Upper lobe of right lung (tissue), 1 donor: Measurements from ENCODE around the gene FMNL2. TPM values are rescaled to one million over a fixed set of nuclear protein-coding genes. Genes with fewer than 3 reads are reported as not detected.

Source experiments
- ATAC-seq: fragments of 200-7000 bp; cut with Tn5 transposase; one replicate; pipeline ENCODE4 v1.9.1; 2020; ENCODE audit warnings: mild to moderate bottlenecking, moderate library complexity
- DNase-seq: peaks from one replicate; pipeline ENCODE4 v3.0.0-alpha.2; 2020
- H3K27ac ChIP-seq: fragments of 200-600 bp; one replicate; pipeline ENCODE4 v1.8.0; 2022
- H3K27me3 ChIP-seq: fragments of 200-600 bp; one replicate; pipeline ENCODE4 v1.8.0; 2022; ENCODE audit warnings: mild to moderate bottlenecking
- H3K36me3 ChIP-seq: fragments of 200-600 bp; one replicate; pipeline ENCODE4 v1.8.0; 2022
- H3K4me1 ChIP-seq: fragments of 200-600 bp; one replicate; pipeline ENCODE4 v1.8.0; 2022
- H3K4me3 ChIP-seq: fragments of 200-600 bp; one replicate; pipeline ENCODE4 v1.8.0; 2022; ENCODE audit warnings: mild to moderate bottlenecking
- H3K9me3 ChIP-seq: fragments of 200-600 bp; one replicate; pipeline ENCODE4 v1.8.0; 2022
- CTCF ChIP-seq: fragments of 200-600 bp; IDR thresholded peaks from one replicate; pipeline ENCODE4 v1.8.0; 2022; ENCODE audit warnings: antibody characterized with exemption
- intact Hi-C: fragments of 100-400 bp; cut with DNase I; formaldehyde crosslinking; loops from one replicate; pipeline ENCODE4 v1.11.0; 2022
- total RNA-seq: library from RNA; stranded (reverse); fragmentation: NEBNext Ultra II Directional; extraction: Animal tissue kit (Norgen Biotek cat#: 25700); gene quantifications from one replicate; pipeline ENCODE4 v1.2.1, GENCODE V29; 2021
- donor health status: DM: no; HTN: yes; CAD: no; lungs with severe emphysema.

The FMNL2 gene
- total RNA-seq, 1 donor from 2014 or later: 69.5 TPM

GRCh38 chr2:152367547-152368390, 32.8 kb downstream of the FMNL2 start:
- no peaks in the 10 kb centered on the region for H3K27me3 ChIP-seq
- intact Hi-C loops: no loop called here
- peaks cover 7% of the 10 kb centered on the region for H3K4me1 ChIP-seq
- H3K9me3 ChIP-seq: no peaks in the 10 kb centered on the region
- DNase-seq: no peak
- no peak overlapping the region for H3K27ac ChIP-seq
- no peaks in the 10 kb centered on the region for H3K36me3 ChIP-seq
- TF ChIP-seq CTCF: no peak
- ATAC-seq: no peak
- H3K4me3 ChIP-seq: no peak overlapping the region

DNA sequence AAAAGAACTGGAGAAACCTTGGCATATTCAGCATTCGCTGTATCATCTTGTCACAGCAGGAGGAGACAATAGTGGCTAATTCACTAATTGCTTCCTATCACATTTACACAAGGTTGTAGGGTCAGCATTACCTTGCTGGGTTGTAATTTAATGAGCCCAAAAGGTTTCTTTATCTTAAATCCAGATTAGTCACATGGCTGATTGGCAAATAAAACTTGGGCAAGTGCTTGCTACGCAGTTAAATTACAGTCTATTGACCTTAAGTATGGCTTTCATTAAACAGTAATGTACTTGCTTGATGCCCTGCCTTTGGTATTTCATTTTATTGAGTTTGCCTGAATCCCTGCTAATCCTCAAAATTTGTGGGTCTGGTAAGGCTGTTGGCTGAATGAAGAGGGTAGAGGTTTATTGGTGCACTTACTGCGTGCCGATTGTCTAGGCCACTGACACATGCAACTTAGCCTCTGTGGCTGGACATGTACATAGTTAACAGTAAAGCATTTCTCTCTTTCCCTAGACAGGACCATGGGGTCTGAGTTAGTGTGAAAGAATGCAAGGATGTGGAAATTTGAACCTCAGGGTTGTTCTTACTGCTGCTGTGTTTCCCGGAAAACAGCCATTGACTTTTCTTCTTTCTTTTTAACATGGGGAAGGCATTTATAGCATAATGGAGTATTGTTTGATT, 34.3 kb downstream of the FMNL2 start:
- intact Hi-C loops: no loop called here
- DNase-seq: no peak
- Histone ChIP-seq H3K36me3 (no peaks in the 10 kb centered on the region), H3K27ac (no peak overlapping the region), H3K4me3 (no peak overlapping the region), H3K27me3 (no peaks in the 10 kb centered on the region), H3K9me3 (no peaks in the 10 kb centered on the region), H3K4me1 (peaks cover 7% of the 10 kb centered on the region)
- TF ChIP-seq CTCF: no peak
- ATAC-seq: no peak

GRCh38 chr2:152370783-152371182, 35.8 kb downstream of the FMNL2 start:
- Histone ChIP-seq H3K36me3 (no peaks in the 10 kb centered on the region), H3K9me3 (no peaks in the 10 kb centered on the region), H3K27me3 (no peaks in the 10 kb centered on the region), H3K4me1 (peaks cover 7% of the 10 kb centered on the region), H3K27ac (no peak overlapping the region), H3K4me3 (no peak overlapping the region)
- peak; percentile 77 for ATAC-seq
- TF ChIP-seq CTCF: no peak
- DNase-seq: no peak
- intact Hi-C loops: no loop called here

- no peak overlapping the region for H3K27ac ChIP-seq
- no peak overlapping the region for H3K4me3 ChIP-seq
- TF ChIP-seq CTCF: no peak
- H3K4me1 ChIP-seq: peaks cover 11% of the 10 kb centered on the region
- H3K36me3 ChIP-seq: no peaks in the 10 kb centered on the region
- H3K9me3 ChIP-seq: no peaks in the 10 kb centered on the region
- ATAC-seq (no peak), DNase-seq (no peak)
- intact Hi-C loops: no loop called here
- no peaks in the 10 kb centered on the region for H3K27me3 ChIP-seq
These were observed 37.5 kb downstream of the FMNL2 start for GRCh38 chr2:152372438-152372984.

- no peak for DNase-seq
- intact Hi-C loops: no loop called here
- Histone ChIP-seq H3K27me3 (no peaks in the 10 kb centered on the region), H3K4me3 (no peak overlapping the region), H3K9me3 (no peaks in the 10 kb centered on the region), H3K27ac (no peak overlapping the region), H3K4me1 (peaks cover 25% of the 10 kb centered on the region), H3K36me3 (no peaks in the 10 kb centered on the region)
- ATAC-seq: no peak
- TF ChIP-seq CTCF: no peak
These were observed 40.2 kb downstream of the FMNL2 start for GRCh38 chr2:152375174-152375573.
